HepG2 (cell line): ENCODE data around the gene TBC1D2B. TPM values are rescaled to one million over a fixed set of nuclear protein-coding genes. Genes with fewer than 3 reads are reported as not detected.
A peak's percentile ranks its signal among the peaks of the same experiment; 100 is the strongest.

Experiments
- AHR ChIP-seq: IDR thresholded peaks from 2 replicates; pipeline ENCODE4 v1.6.1; 2018; ENCODE audit warnings: missing genetic modification reagents, missing compliant biosample characterization
- ATF7-NPFF ChIP-seq: sonication (generic); formaldehyde crosslinking; IDR thresholded peaks from 2 replicates; pipeline ENCODE4 v1.8.1; 2023; ENCODE audit warnings: mild to moderate bottlenecking, low read depth, missing genetic modification reagents, moderate library complexity
- CTCF ChIP-seq: sonication (generic); formaldehyde crosslinking; IDR thresholded peaks from 2 replicates; pipeline ENCODE4 v1.5.0; 2020; ENCODE audit warnings: mild to moderate bottlenecking, missing genetic modification reagents, moderate library complexity
- DBP ChIP-seq: sonication (generic); formaldehyde crosslinking; IDR thresholded peaks from 2 replicates; pipeline ENCODE4 v1.4.0; 2020; ENCODE audit warnings: missing genetic modification reagents; ENCODE audit errors: not compliant biosample characterization
- DNMT3B ChIP-seq: conservative IDR thresholded peaks from 2 replicates; pipeline ENCODE4 v1.6.1; 2016; ENCODE audit warnings: missing biosample characterization, control low read depth
- HMGXB3 ChIP-seq: sonication (generic); formaldehyde crosslinking; IDR thresholded peaks from 2 replicates; pipeline ENCODE4 v1.4.0; 2020; ENCODE audit warnings: missing genetic modification reagents, borderline replicate concordance
- HNRNPLL ChIP-seq: fragments of 200-400 bp; formaldehyde crosslinking; IDR thresholded peaks from 2 replicates; pipeline ENCODE4 v1.6.1; 2017; ENCODE audit warnings: mild to moderate bottlenecking, low read depth, low read length; ENCODE audit not compliant: poor library complexity, severe bottlenecking
- KLF16 ChIP-seq, 2 experiments: sonication (generic) in 1 of 2; formaldehyde crosslinking in 1 of 2; IDR thresholded peaks; 2 replicates each; pipeline versions ENCODE4 v1.6.1 to v1.8.0; 2016 to 2023; ENCODE audit warnings: missing genetic modification reagents in 2 of 2, missing compliant biosample characterization in 1 of 2
- MBD4 ChIP-seq: IDR thresholded peaks from 2 replicates; pipeline ENCODE4 v1.6.1; 2012; ENCODE audit warnings: low read length, inconsistent platforms, borderline replicate concordance
- RAD21 ChIP-seq: fragments of 450-650 bp; formaldehyde crosslinking; IDR thresholded peaks from 2 replicates; pipeline ENCODE4 v1.5.0; 2020; ENCODE audit warnings: mild to moderate bottlenecking
- SYNCRIP ChIP-seq: fragments of 200-400 bp; formaldehyde crosslinking; IDR thresholded peaks from 2 replicates; pipeline ENCODE4 v1.6.1; 2018; ENCODE audit warnings: mild to moderate bottlenecking, low read depth, low read length; ENCODE audit not compliant: insufficient read depth
- THRA ChIP-seq: sonication (generic); formaldehyde crosslinking; IDR thresholded peaks from 2 replicates; pipeline ENCODE4 v1.4.0; 2020; ENCODE audit warnings: missing genetic modification reagents, borderline replicate concordance
- ZBTB37 ChIP-seq: sonication (generic); formaldehyde crosslinking; IDR thresholded peaks from 2 replicates; pipeline ENCODE4 v1.4.0; 2020; ENCODE audit warnings: mild to moderate bottlenecking, missing genetic modification reagents
- ZFP36 ChIP-seq: fragments of 150-350 bp; IDR thresholded peaks from 2 replicates; pipeline ENCODE4 v1.6.1; 2018; ENCODE audit warnings: borderline replicate concordance, low read length, low read depth; ENCODE audit not compliant: partially characterized antibody
- ZNF597 ChIP-seq: sonication (generic); formaldehyde crosslinking; IDR thresholded peaks from 2 replicates; pipeline ENCODE4 v1.5.0; 2020; ENCODE audit warnings: missing genetic modification reagents
- ZNF773 ChIP-seq: sonication (generic); formaldehyde crosslinking; IDR thresholded peaks from 2 replicates; pipeline ENCODE4 v1.4.0; 2020; ENCODE audit warnings: missing genetic modification reagents, borderline replicate concordance
- ZSCAN31 ChIP-seq: sonication (generic); formaldehyde crosslinking; IDR thresholded peaks from 2 replicates; pipeline ENCODE4 v1.5.0; 2020; ENCODE audit warnings: low read depth, mild to moderate bottlenecking, missing genetic modification reagents
- polyA plus RNA-seq, 8 experiments: library from polyadenylated mRNA; depleted of rRNA in 3 of 8; stranded (reverse) in 7 of 8; unstranded in 1 of 8; fragments of >200 nt; fragmentation: Illumina TruSeq in 4 of 8; extraction: Trizol in 4 of 8; gene quantifications; 2 replicates each; pipeline versions ENCODE4 v1.2.1 to v1.2.3, GENCODE V29; 2011 to 2016; ENCODE audit warnings: low read depth in 4 of 8, missing spikeins in 1 of 8, mixed read lengths in 1 of 8; ENCODE audit not compliant: insufficient read depth in 1 of 8
- total RNA-seq, 5 experiments: library from RNA; depleted of rRNA; stranded (reverse); fragments of >200 nt; fragmentation: Illumina TruSeq; extraction: Trizol; gene quantifications; 2 replicates each; pipeline ENCODE4 v1.2.3, GENCODE V29; 2016; ENCODE audit warnings: low read depth in 1 of 5

The TBC1D2B gene
- total and polyA plus RNA-seq, 2 of the 13 experiments (the other 11 are each of a cell fraction or from before 2014, with no cell fraction given) = 10.1 to 14.4 TPM

- no peak for TF ChIP-seq DBP (CRISPR knock-in tag)
- TF ChIP-seq SYNCRIP = no peak
- no peak for TF ChIP-seq ZNF773 (CRISPR knock-in tag)
- no peak for TF ChIP-seq ZBTB37 (CRISPR knock-in tag)
- peak; percentile 32 for TF ChIP-seq ZFP36
- TF ChIP-seq ZSCAN31 = 0 out of 2 replicates have a peak, but pooled peaks have one; percentile 42
- peak; percentile 97 for TF ChIP-seq RAD21 (CRISPR knock-in tag)
- no peak for TF ChIP-seq AHR
- TF ChIP-seq MBD4 = no peak
- TF ChIP-seq HMGXB3 (CRISPR knock-in tag) = no peak
- TF ChIP-seq ZNF597 (CRISPR knock-in tag) = no peak
- peak; percentile 46; the same call in 1 of the 2 replicates for TF ChIP-seq THRA (CRISPR knock-in tag)
- peak in 1 of 2 experiments; percentile 60; a peak in 1 of 4 replicates for TF ChIP-seq KLF16 (CRISPR knock-in tag; IDR thresholded peaks at IDR 0.05)
- TF ChIP-seq CTCF (CRISPR knock-in tag) = peak; percentile 95
- no peak for TF ChIP-seq HNRNPLL
- no peak for TF ChIP-seq DNMT3B (CRISPR knock-in tag)
- TF ChIP-seq ATF7-NPFF (CRISPR knock-in tag) = no peak
Measured at GRCh38 chr15:78108300-78109084, 31.0 kb upstream of the TBC1D2B start (continued).
